Psoas muscle (tissue), 8 donors: ENCODE data around the gene TMEM52. TPM values are rescaled to one million over a fixed set of nuclear protein-coding genes. Genes with fewer than 3 reads are reported as not detected.

Source experiments
- ATAC-seq, 4 donors: fragments of 200-7000 bp; cut with Tn5 transposase; one replicate each; pipeline ENCODE4 v1.9.1; 2020; ENCODE audit warnings: moderate library complexity in 3 of 4, mild to moderate bottlenecking in 2 of 4
- DNase-seq, 2 donors: peaks; one replicate each; pipeline ENCODE4 v3.0.0-alpha.2; 2020
- H3K27ac ChIP-seq: fragments of 200-600 bp; one replicate; pipeline ENCODE4 v1.8.0; 2022
- H3K27me3 ChIP-seq, 3 donors: fragments of 200-600 bp in 1 of 3; one replicate each; pipeline versions ENCODE4 v1.6.1 to v1.8.0; 2013 to 2022; ENCODE audit warnings: low read length in 2 of 3, mild to moderate bottlenecking in 2 of 3, moderate library complexity in 1 of 3; ENCODE audit not compliant: insufficient read depth in 3 of 3
- H3K36me3 ChIP-seq, 2 donors: fragments of 200-600 bp in 1 of 2; one replicate each; pipeline versions ENCODE4 v1.6.1 to v1.8.0; 2013 to 2022; ENCODE audit warnings: low read depth in 1 of 2, mild to moderate bottlenecking in 1 of 2, moderate library complexity in 1 of 2; ENCODE audit not compliant: insufficient read depth in 1 of 2
- H3K4me1 ChIP-seq: fragments of 200-600 bp; one replicate; pipeline ENCODE4 v1.8.0; 2022
- H3K4me3 ChIP-seq: fragments of 200-600 bp; one replicate; pipeline ENCODE4 v1.8.0; 2022; ENCODE audit warnings: mild to moderate bottlenecking
- H3K9me3 ChIP-seq: fragments of 200-600 bp; one replicate; pipeline ENCODE4 v1.8.0; 2022
- CTCF ChIP-seq: fragments of 200-600 bp; IDR thresholded peaks from one replicate; pipeline ENCODE4 v1.8.0; 2022; ENCODE audit warnings: antibody characterized with exemption
- WGBS, 3 donors: extraction: QIAGEN DNeasy Blood & Tissue Kit; methylation state at CpG; one replicate each; pipeline versions ENCODE4 v1.1.6 to v1.1.7; 2013; 5-methylcytosine and 5-hydroxymethylcytosine counted together
- intact Hi-C, 2 donors: fragments of 100-400 bp; cut with DNase I; formaldehyde crosslinking; loops; one replicate each; pipeline versions ENCODE4 v1.11.0 to v1.14.2; 2022
- polyA plus RNA-seq, 3 donors: library from polyadenylated mRNA; stranded (reverse); fragments of 200-250 nt; gene quantifications; one replicate each; pipeline ENCODE4 v1.2.3, GENCODE V29; 2013
- total RNA-seq, 4 donors: library from RNA; stranded (reverse); fragmentation: NEBNext Ultra II Directional in 2 of 4; extraction: Animal tissue kit (Norgen Biotek cat#: 25700) in 2 of 4; gene quantifications; one replicate each; pipeline versions ENCODE4 v1.2.1 to v1.2.4, GENCODE V29; 2021 to 2023
- donor health status: healthy with polysubstance abuse.
- donor health status: DM: no; HTN: no; CAD: no; lungs with moderate emphysema.
- donor health status: Bipolar disorder and iron deficiency.
- donor health status: healthy.
- donor health status: DM: yes; HTN: yes; CAD: no.
- donor health status: DM: no; HTN: no; CAD: no.
- donor health status: DM: no; HTN: no; CAD: no.
- donor health status: DM: yes; HTN: yes; CAD: no.

TMEM52 gene
- total and polyA plus RNA-seq, 7 donors, result 37.2 to 137 (median 58.7) TPM

GRCh38 chr1:1899266-1899966 lies 19.7 kb downstream of the TMEM52 start:
- DNase-seq (peak in 1 of 2 donors; percentile 35), ATAC-seq (no peak)
- peaks cover 7% of the 10 kb centered on the region for H3K4me1 ChIP-seq
- no peak overlapping the region for H3K4me3 ChIP-seq
- 54 to 60% (median 55%) methylated on average over 16 of the region's 16 CpGs for WGBS, 3 donors
- no peak overlapping the region for H3K27ac ChIP-seq
- no peaks in the 10 kb centered on the region for H3K36me3 ChIP-seq
- H3K27me3 ChIP-seq, result no peaks in the 10 kb centered on the region
- intact Hi-C loops, result no loop called here
- no peak for TF ChIP-seq CTCF
- H3K9me3 ChIP-seq, result no peaks in the 10 kb centered on the region

GRCh38 chr1:1898246-1898933 lies 20.7 kb downstream of the TMEM52 start:
- intact Hi-C loops, result no loop called here
- Histone ChIP-seq H3K36me3 (no peaks in the 10 kb centered on the region), H3K9me3 (no peaks in the 10 kb centered on the region), H3K27me3 (no peaks in the 10 kb centered on the region), H3K4me3 (no peak overlapping the region), H3K4me1 (peaks cover 12% of the 10 kb centered on the region), H3K27ac (no peak overlapping the region)
- ATAC-seq (no peak), DNase-seq (peak in 1 of 2 donors; percentile 8)
- 91 to 93% (median 92%) methylated on average over 6 of the region's 6 CpGs for WGBS, 3 donors
- TF ChIP-seq CTCF, result no peak

- H3K4me3 ChIP-seq, result no peak overlapping the region
- no peaks in the 10 kb centered on the region for H3K36me3 ChIP-seq
- H3K27me3 ChIP-seq, result no peaks in the 10 kb centered on the region
- 72 to 81% (median 72%) methylated on average over 12 to 14 of the region's 14 CpGs for WGBS, 3 donors
- H3K4me1 ChIP-seq, result peaks cover 21% of the 10 kb centered on the region
- no peaks in the 10 kb centered on the region for H3K9me3 ChIP-seq
- intact Hi-C loops, result no loop called here
- no peak overlapping the region for H3K27ac ChIP-seq
- no peak for TF ChIP-seq CTCF
- peak in 1 of 2 donors; percentile 5 for DNase-seq
- no peak for ATAC-seq
Measured at GRCh38 chr1:1895456-1896336, 23.4 kb downstream of the TMEM52 start.

DNA sequence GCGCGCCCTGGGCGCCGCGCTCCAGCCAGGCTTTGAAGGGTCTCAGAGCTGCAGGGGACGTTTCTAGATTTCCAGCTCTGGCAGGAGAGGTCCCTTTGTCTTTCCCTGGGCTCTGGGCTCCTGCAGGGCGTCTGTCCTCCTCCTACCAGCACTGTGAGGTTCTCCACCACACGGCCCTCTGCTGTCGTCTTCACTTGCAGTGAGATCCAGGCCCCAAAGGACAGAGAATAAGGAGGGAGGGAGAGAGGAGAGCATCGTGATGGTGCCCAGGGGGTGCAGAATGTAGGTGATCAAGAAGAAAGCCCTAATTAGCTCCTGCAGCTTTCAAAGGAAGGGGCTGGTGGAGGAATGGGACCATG lies 24.0 kb downstream of the TMEM52 start:
- WGBS, 3 donors, result 31 to 46% (median 34%) methylated on average over 10 of the region's 10 CpGs
- no peak overlapping the region for H3K27ac ChIP-seq
- H3K36me3 ChIP-seq, result no peaks in the 10 kb centered on the region
- H3K4me1 ChIP-seq, result peaks cover 21% of the 10 kb centered on the region
- intact Hi-C loops, result no loop called here
- no peaks in the 10 kb centered on the region for H3K27me3 ChIP-seq
- DNase-seq (no peak), ATAC-seq (no peak)
- peak overlapping the region; percentile 22 for H3K4me3 ChIP-seq
- no peak for TF ChIP-seq CTCF
- H3K9me3 ChIP-seq, result no peaks in the 10 kb centered on the region
